Measurements from ENCODE around the gene MLC1.

Gene MLC1

GRCh38 chr22:50014053-50014501 lies 71.1 kb downstream of the MLC1 start:
- no peak for DNase-seq

- DNase-seq = no peak
These were observed 72.7 kb downstream of the MLC1 start, which contains the start of gene IL17REL for GRCh38 chr22:50012211-50013181. Gene IL17REL, minus strand, starts transcription at chr22:50012765. Its CDS starts 119 bp downstream, at chr22:50012646.

- no peak for DNase-seq
These were observed 73.6 kb downstream of the MLC1 start for GRCh38 chr22:50011447-50012210.

GRCh38 chr22:50010676-50011446 lies 74.4 kb downstream of the MLC1 start:
- no peak for DNase-seq

GRCh38 chr22:50009765-50010675 lies 75.2 kb downstream of the MLC1 start:
- DNase-seq = no peak
